Measurements from ENCODE around the gene LSM10.

Gene LSM10

DNA sequence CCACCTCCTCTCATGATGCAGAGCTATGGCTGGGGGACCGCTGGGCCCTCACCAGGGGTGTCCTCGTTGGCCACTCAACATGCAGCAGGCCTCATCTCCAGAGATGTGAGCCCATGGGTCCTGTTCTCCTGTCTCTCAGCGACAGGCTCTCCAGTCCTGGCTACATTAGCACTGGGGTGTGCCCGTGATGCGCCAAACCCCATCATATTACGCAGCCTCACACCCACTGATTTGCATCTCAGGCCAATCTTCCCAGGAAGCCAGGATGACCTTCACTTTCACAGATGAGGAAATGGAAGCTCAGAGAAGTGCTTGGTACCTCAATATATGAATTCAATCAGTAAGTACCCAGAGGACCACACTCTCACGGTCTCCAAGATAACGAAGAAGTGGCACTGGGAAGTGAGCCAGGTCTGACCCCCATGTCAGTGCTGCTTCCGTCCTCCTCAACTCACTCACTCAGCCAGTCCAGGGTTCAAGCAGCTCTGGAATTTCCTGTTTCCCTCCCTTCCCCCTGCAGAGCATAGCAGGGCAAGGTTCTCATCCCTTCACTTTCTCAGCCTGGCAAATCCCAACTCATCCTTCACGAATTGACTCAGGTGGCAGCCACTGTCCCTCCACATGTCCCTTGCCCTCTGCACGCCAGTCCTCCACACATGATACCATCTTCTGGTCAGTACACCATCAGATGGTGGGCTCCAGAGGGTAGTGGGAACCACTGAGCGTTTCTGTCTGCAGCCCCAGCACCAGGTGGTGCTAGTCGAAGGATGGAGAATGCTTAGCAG, 45.4 kb downstream of the LSM10 start:
- no peak for TF ChIP-seq CTCF (IDR thresholded peaks at IDR 0.05; ENCODE audit: extremely low read depth, missing control alignments)
- no peak for DNase-seq (ENCODE audit: low spot score)

DNA sequence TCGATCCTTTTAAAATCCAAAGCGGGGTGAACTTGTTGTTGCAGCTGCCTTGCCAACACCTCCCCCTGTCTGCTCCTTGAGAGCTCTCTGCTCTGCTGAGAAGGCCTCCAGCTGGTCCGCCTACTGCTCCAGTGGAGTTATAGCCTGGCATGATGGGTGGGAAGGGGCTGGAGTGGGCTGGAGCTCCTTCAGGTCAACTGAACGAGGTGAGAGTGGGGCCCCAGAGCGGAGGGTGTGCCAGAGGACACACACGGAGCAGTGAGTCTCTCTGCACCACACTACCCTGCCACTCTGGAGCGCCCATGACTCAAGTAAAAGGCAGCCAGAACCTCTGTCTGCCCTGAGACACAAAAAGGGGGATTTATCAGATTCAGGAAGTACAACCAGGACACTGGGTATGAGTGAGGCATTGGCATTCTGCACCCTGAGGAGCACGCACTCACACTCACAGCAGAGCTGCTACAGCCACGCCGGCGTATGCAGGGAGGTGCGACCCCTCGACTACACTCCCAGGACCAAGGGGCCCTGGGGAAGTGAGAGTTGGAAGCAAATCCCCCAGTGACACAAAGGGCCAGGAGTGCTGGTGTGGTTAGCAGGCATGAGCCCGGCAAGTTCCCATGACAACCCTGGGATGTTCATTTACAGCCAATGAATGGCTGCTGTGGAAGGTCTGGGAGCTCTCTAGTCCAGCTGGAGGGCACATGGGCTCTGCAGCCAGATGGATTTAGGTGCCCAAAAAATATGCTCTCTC, 46.3 kb downstream of the LSM10 start:
- no peak for DNase-seq (ENCODE audit: low spot score)
- no peak for TF ChIP-seq CTCF (IDR thresholded peaks at IDR 0.05; ENCODE audit: extremely low read depth, missing control alignments)

GRCh38 chr1:36350659-36351226, 47.0 kb downstream of the LSM10 start:
- TF ChIP-seq CTCF (IDR thresholded peaks at IDR 0.05; ENCODE audit: extremely low read depth, missing control alignments), result no peak
- no peak for DNase-seq (ENCODE audit: low spot score)

DNA sequence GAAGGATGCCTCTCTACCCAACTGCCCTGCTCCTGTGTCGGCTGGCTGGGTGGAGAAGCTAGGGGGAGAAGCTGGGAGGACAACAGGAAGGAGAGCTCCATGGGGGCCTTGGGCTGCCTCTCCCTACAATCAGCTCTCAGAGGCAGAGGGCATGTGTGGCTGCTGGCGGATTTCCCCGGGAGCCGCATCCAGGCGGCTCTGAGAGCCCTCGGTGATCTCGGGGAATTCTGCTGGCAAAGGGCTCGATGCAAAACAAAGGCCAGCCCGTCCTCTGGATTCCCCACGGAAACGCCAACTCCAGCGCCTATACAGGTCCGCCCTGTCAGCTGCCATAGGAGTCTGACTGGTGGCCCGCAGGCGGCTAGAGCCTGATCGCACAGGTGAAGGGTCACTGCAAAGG, 47.9 kb downstream of the LSM10 start:
- no peak for TF ChIP-seq CTCF (IDR thresholded peaks at IDR 0.05; ENCODE audit: extremely low read depth, missing control alignments)
- no peak for DNase-seq (ENCODE audit: low spot score)

DNA sequence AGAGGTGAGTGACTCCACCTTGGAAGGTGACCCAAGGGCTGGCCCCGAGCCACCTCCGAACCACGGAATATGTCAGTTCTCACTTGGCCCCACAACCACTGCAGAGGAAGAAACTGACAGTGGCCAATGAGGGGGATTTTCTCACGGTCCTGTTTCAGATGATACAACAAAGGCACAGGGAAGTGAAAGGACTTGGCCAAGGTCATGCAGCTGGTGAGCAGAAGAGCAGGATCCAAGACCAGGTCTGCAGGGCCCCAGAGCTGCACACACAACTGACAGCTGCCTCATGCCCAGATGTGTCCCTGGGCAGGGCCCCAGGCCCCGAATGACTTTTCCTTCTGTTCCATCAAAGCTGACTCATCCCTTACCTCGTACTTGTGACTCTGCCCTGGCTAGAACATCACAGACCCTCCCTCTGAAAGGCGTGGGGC, 48.5 kb downstream of the LSM10 start:
- TF ChIP-seq CTCF (IDR thresholded peaks at IDR 0.05; ENCODE audit: extremely low read depth, missing control alignments), result no peak
- peak; percentile 85 for DNase-seq (ENCODE audit: low spot score)

DNA sequence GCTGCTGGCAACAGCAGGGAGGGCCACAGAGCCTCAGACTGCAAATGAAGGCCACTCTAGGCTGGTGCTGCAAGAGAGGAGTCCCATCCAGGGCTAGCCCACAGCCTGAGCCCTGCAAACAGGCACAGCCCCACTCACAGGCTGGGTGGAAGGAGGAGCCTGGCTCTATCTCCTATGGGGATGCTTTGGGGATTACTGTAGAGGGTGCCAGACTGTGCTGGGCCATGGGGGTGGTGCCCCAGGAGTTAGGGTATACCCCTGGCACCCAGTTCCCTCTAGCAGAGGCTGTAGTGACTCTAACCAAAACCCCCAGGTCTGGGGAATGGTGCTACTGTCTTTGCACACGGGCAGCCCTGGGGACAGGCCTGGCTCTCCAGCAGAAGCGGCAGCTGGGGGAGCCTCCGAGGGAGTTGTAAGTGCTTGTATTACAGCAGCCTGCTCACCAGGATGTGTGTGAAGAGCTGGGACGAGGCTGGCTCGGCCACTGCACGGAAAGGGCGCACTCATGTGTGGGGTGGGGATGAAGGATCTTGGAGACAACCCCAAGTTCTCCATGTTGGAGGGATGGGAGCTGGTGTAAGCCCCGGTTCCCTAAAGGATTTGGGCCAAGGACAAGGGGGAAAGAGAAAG, 50.9 kb downstream of the LSM10 start:
- no peak for DNase-seq (ENCODE audit: low spot score)
- no peak for TF ChIP-seq CTCF (IDR thresholded peaks at IDR 0.05; ENCODE audit: extremely low read depth, missing control alignments)
